Right atrium auricular region (tissue), 2 donors: ENCODE measurements around the gene ZMAT5. TPM values are rescaled to one million over a fixed set of nuclear protein-coding genes. Genes with fewer than 3 reads are reported as not detected.

Experiments
- DNase-seq: peaks from one replicate; pipeline ENCODE4 v3.0.0-alpha.2; 2019; ENCODE audit warnings: low spot score
- H3K27ac ChIP-seq, 2 donors: fragments of 200-600 bp; sonication (generic); 1 replicate in 1 of 2; 2 replicates in 1 of 2; pipeline ENCODE4 v1.5.1; 2016 to 2019
- H3K27me3 ChIP-seq, 2 donors: fragments of 200-600 bp; sonication (generic); one replicate each; pipeline versions ENCODE4 v1.5.1 to v1.6.0; 2017 to 2019
- H3K36me3 ChIP-seq: fragments of 200-600 bp; sonication (generic); one replicate; pipeline ENCODE4 v1.5.1; 2016
- H3K4me1 ChIP-seq, 2 donors: fragments of 200-600 bp; sonication (generic); one replicate each; pipeline versions ENCODE4 v1.5.1 to v1.6.0; 2017 to 2019
- H3K4me3 ChIP-seq, 2 donors: fragments of 200-600 bp; sonication (generic); 1 replicate in 1 of 2; 2 replicates in 1 of 2; pipeline ENCODE4 v1.5.1; 2017 to 2019; ENCODE audit warnings: mild to moderate bottlenecking in 1 of 2, moderate library complexity in 1 of 2
- H3K9me3 ChIP-seq, 2 donors: fragments of 200-600 bp; sonication (generic); one replicate each; pipeline ENCODE4 v1.5.1; 2019
- total RNA-seq, 2 donors: library from RNA; depleted of rRNA; stranded (reverse); fragments of >200 nt; gene quantifications; one replicate each; pipeline ENCODE4 v1.1.0, GENCODE V29; 2016
- TF ChIP-seq, protein P1 (sequence below), 2 donors: fragments of 200-600 bp; sonication (generic); IDR thresholded peaks; one replicate each; pipeline ENCODE4 v1.5.1; 2019; ENCODE audit warnings: antibody characterized with exemption in 2 of 2

ZMAT5 gene
- total RNA-seq, 2 donors from 2014 or later = 17.0 to 22.9 TPM

DNA sequence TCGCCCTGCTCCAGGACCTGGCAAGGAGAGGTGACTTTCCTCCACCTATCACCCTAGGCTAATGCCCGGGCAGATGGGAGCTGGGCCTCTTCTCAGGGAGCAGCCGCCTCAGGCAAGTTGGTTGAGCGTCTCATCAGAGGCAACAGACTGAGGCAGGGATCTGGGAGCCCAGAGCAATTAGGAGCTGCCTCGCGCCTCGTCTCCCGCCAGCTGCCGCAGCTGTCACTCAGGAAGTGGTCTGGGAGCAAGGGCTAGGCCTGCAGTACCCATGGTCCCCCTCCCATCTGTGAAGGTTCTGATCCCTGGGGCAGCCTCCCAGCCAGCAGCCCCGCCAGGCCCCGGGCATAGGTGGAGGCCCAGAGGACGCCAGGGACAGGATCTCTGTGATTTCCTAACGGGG is 51.6 kb downstream of the ZMAT5 start:
- no peak for DNase-seq

DNA sequence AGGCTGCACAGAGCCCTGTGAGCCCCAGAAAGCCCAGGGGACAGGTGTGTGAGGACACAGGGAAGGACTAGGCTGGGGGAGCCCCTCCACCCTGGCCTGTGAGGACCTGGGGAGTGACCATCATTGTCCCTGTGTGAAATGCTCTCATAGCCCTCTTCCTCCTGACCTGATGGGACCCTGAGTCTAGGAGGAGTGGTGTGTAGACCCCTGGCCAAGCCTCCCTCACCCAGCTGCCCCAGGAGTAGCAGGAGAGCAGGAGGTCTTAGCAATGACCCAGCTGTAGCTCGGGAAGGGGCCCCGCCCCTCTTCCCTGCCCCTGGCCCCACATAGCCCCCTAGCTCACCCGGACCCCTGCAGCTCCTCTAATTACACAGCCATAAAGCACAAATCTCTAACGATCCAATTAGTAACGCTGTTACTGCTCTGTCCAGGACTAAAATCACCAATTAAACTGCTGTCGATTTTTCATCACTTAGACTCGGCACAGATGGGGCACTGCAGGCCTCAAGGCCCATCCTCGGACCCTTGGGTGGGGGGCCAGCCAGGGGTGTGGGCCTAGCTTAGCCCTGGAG is 53.6 kb downstream of the ZMAT5 start:
- H3K4me3 ChIP-seq = no peak overlapping the region
- H3K27me3 ChIP-seq = no peaks in the 10 kb centered on the region
- TF ChIP-seq, protein P1, sequence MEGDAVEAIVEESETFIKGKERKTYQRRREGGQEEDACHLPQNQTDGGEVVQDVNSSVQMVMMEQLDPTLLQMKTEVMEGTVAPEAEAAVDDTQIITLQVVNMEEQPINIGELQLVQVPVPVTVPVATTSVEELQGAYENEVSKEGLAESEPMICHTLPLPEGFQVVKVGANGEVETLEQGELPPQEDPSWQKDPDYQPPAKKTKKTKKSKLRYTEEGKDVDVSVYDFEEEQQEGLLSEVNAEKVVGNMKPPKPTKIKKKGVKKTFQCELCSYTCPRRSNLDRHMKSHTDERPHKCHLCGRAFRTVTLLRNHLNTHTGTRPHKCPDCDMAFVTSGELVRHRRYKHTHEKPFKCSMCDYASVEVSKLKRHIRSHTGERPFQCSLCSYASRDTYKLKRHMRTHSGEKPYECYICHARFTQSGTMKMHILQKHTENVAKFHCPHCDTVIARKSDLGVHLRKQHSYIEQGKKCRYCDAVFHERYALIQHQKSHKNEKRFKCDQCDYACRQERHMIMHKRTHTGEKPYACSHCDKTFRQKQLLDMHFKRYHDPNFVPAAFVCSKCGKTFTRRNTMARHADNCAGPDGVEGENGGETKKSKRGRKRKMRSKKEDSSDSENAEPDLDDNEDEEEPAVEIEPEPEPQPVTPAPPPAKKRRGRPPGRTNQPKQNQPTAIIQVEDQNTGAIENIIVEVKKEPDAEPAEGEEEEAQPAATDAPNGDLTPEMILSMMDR (IDR thresholded peaks at IDR 0.05) = no peak
- H3K9me3 ChIP-seq = no peaks in the 10 kb centered on the region
- no peaks in the 10 kb centered on the region for H3K4me1 ChIP-seq
- no peak overlapping the region for H3K27ac ChIP-seq
- no peak for DNase-seq
- H3K36me3 ChIP-seq = no peaks in the 10 kb centered on the region

More for the DNA sequence above, 51.6 kb downstream of the ZMAT5 start:
- TF ChIP-seq, protein P1 (IDR thresholded peaks at IDR 0.05) = no peak
- Histone ChIP-seq H3K9me3 (no peaks in the 10 kb centered on the region), H3K36me3 (no peaks in the 10 kb centered on the region), H3K27ac (no peak overlapping the region), H3K4me3 (no peak overlapping the region), H3K4me1 (peaks cover 0 to under 1% of the 10 kb centered on the region in 2 donors), H3K27me3 (peaks cover 0 to 10% of the 10 kb centered on the region in 2 donors)

DNA sequence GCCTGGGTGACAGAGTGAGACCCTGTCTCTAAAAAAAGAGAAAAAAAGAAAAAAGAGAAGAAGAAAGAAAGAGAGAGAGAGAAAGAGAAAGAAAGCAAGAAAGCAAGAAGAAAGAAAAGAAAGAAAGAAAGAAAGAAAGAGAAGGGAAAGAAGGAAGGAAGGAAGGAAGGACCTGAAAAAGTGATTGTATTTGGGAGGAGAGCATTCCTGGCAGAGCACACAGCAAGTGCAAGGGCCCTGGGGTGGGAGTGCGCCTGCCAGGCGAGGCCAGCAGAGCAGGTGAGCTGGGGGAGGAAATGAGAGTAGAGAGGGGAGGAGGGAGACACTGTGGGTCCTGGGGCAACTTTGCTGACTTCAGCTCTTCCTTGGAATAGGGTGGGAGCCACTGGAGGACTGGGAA is 54.7 kb downstream of the ZMAT5 start:
- DNase-seq = no peak

DNA sequence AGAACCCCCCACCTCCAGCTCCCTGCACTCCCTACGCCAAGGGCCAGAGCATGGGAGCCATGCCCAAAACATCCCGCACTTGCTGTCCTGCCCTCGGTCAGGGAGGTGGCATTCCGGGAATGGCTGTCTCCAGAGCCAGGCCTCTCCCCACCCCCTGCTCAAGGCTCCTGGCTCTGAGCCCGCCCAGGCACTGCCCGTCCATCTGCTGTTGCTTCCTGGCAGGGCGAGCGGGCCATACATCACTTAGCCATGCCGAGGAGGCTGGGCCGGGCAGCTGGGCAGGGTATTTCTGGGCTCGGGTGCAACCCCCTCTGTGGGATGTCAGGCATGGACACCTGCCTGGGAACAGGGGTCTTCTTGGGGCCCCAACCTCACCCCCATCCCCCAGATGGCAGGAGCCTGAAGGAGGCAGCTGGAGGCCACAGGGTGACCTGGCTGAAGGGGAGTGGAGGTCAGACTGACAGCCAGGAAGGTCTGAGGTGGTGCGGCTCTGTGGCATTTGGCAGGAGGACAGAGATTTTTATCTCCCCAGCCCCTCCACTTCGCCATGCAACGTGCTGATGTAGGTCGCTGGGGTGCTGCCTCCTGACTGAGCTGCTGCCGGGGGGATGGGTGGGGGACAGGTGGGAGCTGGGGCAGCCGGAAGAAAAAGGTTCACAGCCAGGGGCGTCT is 55.7 kb downstream of the ZMAT5 start:
- Histone ChIP-seq H3K36me3 (no peaks in the 10 kb centered on the region), H3K27ac (no peak overlapping the region), H3K4me3 (no peak overlapping the region), H3K27me3 (no peaks in the 10 kb centered on the region), H3K4me1 (no peaks in the 10 kb centered on the region), H3K9me3 (no peaks in the 10 kb centered on the region)
- no peak for DNase-seq
- TF ChIP-seq, protein P1 (IDR thresholded peaks at IDR 0.05) = no peak

More for the DNA sequence above, 54.7 kb downstream of the ZMAT5 start:
- Histone ChIP-seq H3K4me3 (no peak overlapping the region), H3K36me3 (no peaks in the 10 kb centered on the region), H3K9me3 (no peaks in the 10 kb centered on the region), H3K4me1 (no peaks in the 10 kb centered on the region), H3K27ac (no peak overlapping the region), H3K27me3 (no peaks in the 10 kb centered on the region)
- TF ChIP-seq, protein P1 (IDR thresholded peaks at IDR 0.05) = no peak

DNA sequence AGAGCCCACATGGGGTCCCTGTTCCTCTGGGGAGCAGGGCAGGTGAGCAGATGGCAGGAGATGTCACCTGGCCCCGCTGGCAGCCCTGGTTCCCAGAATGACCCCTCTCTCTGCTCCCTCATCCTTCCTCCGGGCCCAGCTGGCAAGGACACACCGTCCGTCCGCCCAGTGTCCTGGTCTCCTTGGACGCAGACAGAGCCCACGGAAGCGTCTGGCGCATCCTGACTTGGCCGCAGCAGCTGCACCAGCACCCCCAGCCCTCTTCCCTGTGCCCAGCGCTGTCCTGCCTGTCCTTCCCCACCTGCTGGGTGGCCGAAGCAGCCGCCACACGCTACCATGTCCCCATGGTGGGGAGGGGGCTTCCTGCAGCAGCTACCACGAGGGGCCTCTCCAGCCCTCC is 56.6 kb downstream of the ZMAT5 start:
- Histone ChIP-seq H3K36me3 (no peaks in the 10 kb centered on the region), H3K27me3 (no peaks in the 10 kb centered on the region), H3K4me3 (no peak overlapping the region), H3K27ac (no peak overlapping the region), H3K9me3 (no peaks in the 10 kb centered on the region), H3K4me1 (peaks cover 0 to 4% of the 10 kb centered on the region in 2 donors)
- no peak for DNase-seq
- TF ChIP-seq, protein P1 (IDR thresholded peaks at IDR 0.05) = no peak
